ENCODE data around the gene PHOX2B. TPM values are rescaled to one million over a fixed set of nuclear protein-coding genes. Genes with fewer than 3 reads are reported as not detected.

Gene PHOX2B
- total RNA-seq: not detected
- long read RNA-seq: 0 reads

DNA sequence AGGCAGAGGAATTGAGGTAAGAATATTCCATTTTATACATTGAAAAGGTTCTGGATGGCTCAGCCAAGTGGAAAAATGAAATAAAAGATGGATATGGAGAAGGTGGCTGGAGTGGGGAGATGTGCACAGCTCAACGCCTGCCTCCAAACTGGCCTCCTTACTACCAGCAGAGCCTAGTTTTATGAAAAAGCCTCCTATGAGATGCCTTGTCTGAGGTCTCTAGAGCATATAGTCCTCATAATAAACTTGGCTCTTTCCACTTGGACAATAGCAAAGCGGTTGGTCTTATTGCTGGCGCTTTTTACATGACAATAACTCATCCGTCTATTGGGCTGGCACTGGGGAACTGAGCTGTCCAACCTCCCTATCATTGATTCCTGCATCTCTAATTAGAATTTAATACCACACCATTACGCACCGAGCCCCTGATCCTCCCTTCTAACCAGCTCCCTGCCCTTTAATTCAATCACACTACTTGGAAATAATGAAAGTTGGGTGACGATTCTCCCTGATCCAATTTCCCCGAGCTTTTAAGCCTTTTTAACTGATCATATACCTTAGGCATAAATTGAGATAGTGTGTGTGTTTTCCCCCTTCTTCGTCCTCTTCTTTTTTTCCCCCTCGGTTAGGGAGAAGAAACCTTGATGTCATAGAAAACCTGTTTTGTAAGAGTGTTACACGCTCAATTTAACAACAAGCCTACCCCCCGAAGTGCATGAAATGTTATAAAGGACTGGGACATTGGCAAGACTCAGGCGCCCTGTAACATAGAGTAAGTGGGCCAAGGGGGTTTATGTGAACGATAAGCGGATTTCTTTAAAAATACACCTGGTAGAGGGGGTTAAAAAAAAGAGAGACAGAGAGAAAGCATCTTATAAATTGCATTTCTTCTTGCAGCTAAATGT lies at the start of gene PHOX2B:
PHOX2B (minus strand) TSS at position 155 of the 905 bp plus-strand sequence; CDS start at position 40, 115 bp downstream.
- DNase-seq (no peak), ATAC-seq (ENCODE audit: poor library complexity) (no peak)
- intact Hi-C loops (cut with DNase I): no loop called here

- intact Hi-C loops (cut with DNase I): no loop called here
- ATAC-seq (ENCODE audit: poor library complexity) (no peak), DNase-seq (no peak)
Measured at GRCh38 chr4:41797260-41797659, 48.7 kb upstream of the PHOX2B start.

GRCh38 chr4:41796545-41797210 lies 48.2 kb upstream of the PHOX2B start:
- ATAC-seq (ENCODE audit: poor library complexity) (no peak), DNase-seq (no peak)
- intact Hi-C loops (cut with DNase I): no loop called here

DNA sequence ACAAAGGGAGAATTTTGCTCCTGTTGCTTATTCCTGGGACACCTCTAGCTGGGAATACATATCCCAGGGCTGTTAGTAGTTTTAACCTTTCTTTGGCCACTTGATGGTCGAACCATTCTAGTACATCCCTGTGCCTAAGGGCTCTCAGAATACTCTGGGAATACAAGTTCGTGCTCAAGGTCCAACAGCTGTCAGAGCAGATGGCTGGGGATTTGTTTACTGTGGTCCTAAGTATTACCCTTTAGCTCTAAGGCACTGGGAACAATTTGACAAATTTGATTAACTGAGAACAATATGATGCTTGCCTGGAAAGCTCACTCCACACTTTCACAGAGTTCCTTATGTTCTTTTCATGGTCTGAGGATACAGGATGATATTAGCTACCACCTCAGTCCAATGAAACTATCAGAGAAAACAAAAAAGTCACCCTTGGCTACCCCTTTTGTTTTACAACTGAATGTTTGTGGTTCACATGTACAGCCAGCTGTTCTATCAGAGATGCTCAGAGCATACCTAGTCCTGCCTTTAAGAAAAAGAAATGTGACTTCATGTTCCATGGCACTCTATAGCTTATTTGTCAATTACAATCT lies 47.4 kb upstream of the PHOX2B start:
- no peak for ATAC-seq (ENCODE audit: poor library complexity)
- intact Hi-C loops (cut with DNase I): no loop called here
- DNase-seq: no peak

- ATAC-seq (ENCODE audit: poor library complexity) (no peak), DNase-seq (no peak)
- intact Hi-C loops (cut with DNase I): no loop called here
Measured at GRCh38 chr4:41792166-41792565, 43.6 kb upstream of the PHOX2B start.

- intact Hi-C loops (cut with DNase I): no loop called here
- no peak for ATAC-seq (ENCODE audit: poor library complexity)
- no peak for DNase-seq
Measured at GRCh38 chr4:41791557-41791956, 43.0 kb upstream of the PHOX2B start.

DNA sequence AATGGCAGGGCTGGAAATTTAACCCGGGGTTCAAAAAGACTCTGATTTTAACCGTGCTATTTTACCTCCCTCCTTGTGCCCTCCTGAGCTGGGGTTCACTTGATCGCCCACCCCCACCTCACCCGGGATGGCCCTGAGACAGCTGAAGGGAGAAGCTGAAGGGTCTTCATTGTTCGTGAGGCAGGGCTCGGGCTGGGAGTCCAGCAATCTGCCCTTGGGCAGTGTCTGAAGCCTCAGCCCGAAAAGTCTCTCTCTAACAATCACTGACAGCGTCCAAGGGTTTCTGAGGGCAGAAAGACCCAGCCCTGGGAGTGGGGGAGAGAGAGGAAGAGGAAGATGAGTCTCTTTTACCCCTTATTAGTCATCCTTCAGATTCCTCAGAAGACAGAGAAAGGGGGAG lies 39.4 kb upstream of the PHOX2B start:
- intact Hi-C loops (cut with DNase I): no loop called here
- DNase-seq: no peak

GRCh38 chr4:41785665-41786064 lies 37.1 kb upstream of the PHOX2B start:
- DNase-seq (no peak), ATAC-seq (ENCODE audit: poor library complexity) (no peak)
- intact Hi-C loops (cut with DNase I): no loop called here

More for the DNA sequence above, 39.4 kb upstream of the PHOX2B start:
- ATAC-seq (ENCODE audit: poor library complexity): no peak

- no peak for DNase-seq
- intact Hi-C loops (cut with DNase I): no loop called here
- ATAC-seq (ENCODE audit: poor library complexity): no peak
Measured at GRCh38 chr4:41784191-41784979, 35.9 kb upstream of the PHOX2B start.

- DNase-seq: no peak
- no peak for ATAC-seq (ENCODE audit: poor library complexity)
- intact Hi-C loops (cut with DNase I): no loop called here
Measured at GRCh38 chr4:41776466-41776865, 27.9 kb upstream of the PHOX2B start.

DNA sequence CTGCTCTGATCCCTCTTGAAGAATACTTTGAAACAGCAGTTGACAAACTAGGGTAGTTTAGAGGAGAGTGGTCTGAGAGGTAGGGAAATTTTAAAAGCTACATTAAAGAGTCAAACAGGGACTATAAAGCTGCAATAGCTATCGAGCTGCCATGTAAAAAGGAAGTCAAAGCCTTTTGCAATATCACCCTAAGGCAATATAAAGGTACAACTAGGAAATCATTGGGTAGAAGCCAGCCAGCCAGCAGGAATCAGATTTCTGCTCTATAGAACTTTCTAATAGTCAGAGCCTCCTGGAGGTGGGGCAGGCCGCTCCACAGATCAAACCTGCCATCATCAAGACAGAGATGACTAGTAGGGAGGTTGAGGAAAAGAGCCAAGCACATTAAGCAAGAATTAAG lies 15.2 kb upstream of the PHOX2B start:
- ATAC-seq (ENCODE audit: poor library complexity) (no peak), DNase-seq (no peak)
- intact Hi-C loops (cut with DNase I): no loop called here

DNA sequence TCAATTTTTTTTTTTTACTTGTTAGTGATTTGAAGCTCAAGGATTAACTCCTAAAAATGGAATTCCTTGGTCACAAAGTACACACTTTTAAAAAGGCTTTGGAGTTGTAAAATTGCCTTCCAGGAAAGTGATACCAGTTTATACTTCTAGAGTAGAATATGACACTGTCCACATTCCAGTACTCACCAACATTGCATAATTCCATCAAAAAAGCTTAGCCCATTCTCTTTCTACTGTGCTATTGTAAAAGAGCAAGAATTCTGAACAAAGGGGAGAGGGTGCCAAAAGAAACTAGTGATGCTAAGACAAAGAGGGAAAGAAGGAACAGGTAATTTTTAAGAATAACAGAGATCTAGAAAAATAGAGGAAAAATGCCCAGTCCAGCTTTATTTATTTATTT lies 10.4 kb upstream of the PHOX2B start:
- no peak for DNase-seq
- intact Hi-C loops (cut with DNase I): no loop called here
- ATAC-seq (ENCODE audit: poor library complexity): no peak

GRCh38 chr4:41757521-41758156 lies 9.1 kb upstream of the PHOX2B start:
- DNase-seq (no peak), ATAC-seq (ENCODE audit: poor library complexity) (no peak)
- intact Hi-C loops (cut with DNase I): no loop called here

DNA sequence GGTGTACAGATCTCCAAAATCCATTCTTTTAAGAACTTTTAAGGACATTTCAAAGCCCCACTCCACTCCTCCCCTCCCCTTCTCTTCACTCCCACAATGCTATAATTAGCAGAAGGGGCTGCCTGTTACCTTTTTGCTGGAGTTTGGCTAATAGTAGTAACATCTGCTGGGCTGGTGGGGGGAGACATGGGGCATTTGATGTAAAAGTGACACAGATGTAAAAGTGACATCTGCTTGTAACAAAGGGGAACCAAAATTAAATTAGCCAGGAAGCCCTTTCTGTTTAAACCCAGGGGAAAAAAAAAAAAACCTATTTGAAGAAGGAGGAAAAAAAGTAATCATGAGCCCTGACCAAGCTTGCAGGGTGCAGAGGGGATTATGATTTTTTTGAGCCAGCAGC lies 5.4 kb upstream of the PHOX2B start:
- DNase-seq (no peak), ATAC-seq (ENCODE audit: poor library complexity) (no peak)
- intact Hi-C loops (cut with DNase I): no loop called here

- ATAC-seq (ENCODE audit: poor library complexity) (no peak), DNase-seq (no peak)
- intact Hi-C loops (cut with DNase I): no loop called here
Measured at GRCh38 chr4:41752081-41752836, 3.7 kb upstream of the PHOX2B start.

GRCh38 chr4:41751449-41752061 lies 3.0 kb upstream of the PHOX2B start:
- ATAC-seq (ENCODE audit: poor library complexity) (no peak), DNase-seq (no peak)
- intact Hi-C loops (cut with DNase I): no loop called here

DNA sequence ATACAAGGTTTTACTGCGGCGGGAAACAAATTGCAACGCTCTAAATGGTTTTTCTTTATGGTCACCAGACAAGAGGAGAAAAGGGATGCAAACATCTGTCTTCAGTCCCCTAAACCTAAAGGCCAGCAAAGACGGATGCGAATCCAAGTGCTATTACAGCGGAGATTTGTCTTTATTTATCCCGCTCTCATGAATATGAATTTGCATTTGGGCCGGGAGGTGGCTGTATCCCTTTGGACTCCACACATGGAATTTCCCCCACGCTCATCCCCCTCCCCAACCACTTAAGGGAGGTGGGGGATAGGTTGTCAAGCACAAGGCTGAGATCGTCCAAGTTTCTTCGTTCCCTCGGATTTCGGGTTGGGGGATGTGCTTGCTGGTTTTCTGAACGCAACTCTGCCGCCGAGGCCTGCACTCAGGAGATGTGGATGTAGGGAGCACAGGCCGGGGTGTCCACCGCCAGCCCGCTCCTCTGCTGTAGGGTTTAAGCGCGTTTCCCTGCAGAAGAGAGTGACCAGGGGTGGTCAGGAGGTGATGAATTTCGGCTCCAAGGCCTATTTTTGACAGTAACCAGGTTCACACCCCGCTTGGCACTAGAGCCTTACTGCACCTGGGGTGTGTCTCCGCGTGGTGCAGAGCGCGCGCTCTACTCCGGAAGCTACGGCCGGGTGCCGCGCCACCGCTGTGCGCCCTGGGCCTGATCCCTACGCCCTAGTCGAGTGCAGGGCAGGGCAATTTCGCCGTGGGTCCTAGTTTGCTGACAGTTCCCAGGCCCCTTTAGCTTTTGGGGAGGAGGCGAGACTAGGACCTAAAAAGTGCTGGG lies 2.3 kb upstream of the PHOX2B start:
- intact Hi-C loops (cut with DNase I): no loop called here
- no peak for DNase-seq
- ATAC-seq (ENCODE audit: poor library complexity): no peak
